ENCODE data around the gene B3GALT6.

The B3GALT6 gene

GRCh38 chr1:1200876-1201810 is 30.9 kb upstream of the B3GALT6 start (continued):
- peak; percentile 57 for TF ChIP-seq ZIC2 (tag by site-specific recombination; IDR thresholded peaks at IDR 0.05)
- no peak for TF ChIP-seq TRIM28 (IDR thresholded peaks at IDR 0.05; ENCODE audit: borderline replicate concordance, low read length)
- no peak for TF ChIP-seq TSHZ1 (tag by site-specific recombination; IDR thresholded peaks at IDR 0.05; ENCODE audit: borderline replicate concordance)
- TF ChIP-seq ZNF133 (tag by site-specific recombination; IDR thresholded peaks at IDR 0.05) = no peak
- TF ChIP-seq KLF8 (tag by site-specific recombination; IDR thresholded peaks at IDR 0.05) = 0 out of 2 replicates have a peak, but pooled peaks have one; percentile 18
- TF ChIP-seq SP3 (tag by site-specific recombination; IDR thresholded peaks at IDR 0.05) = no peak
- TF ChIP-seq ZNF571 (tag by site-specific recombination; IDR thresholded peaks at IDR 0.05) = no peak
- no peak for TF ChIP-seq ZNF174 (tag by site-specific recombination; IDR thresholded peaks at IDR 0.05)
- no peak for TF ChIP-seq ZNF560 (tag by site-specific recombination; IDR thresholded peaks at IDR 0.05; ENCODE audit: borderline replicate concordance)
- TF ChIP-seq ZNF121 (tag by site-specific recombination; IDR thresholded peaks at IDR 0.05) = no peak
- TF ChIP-seq, protein P1, sequence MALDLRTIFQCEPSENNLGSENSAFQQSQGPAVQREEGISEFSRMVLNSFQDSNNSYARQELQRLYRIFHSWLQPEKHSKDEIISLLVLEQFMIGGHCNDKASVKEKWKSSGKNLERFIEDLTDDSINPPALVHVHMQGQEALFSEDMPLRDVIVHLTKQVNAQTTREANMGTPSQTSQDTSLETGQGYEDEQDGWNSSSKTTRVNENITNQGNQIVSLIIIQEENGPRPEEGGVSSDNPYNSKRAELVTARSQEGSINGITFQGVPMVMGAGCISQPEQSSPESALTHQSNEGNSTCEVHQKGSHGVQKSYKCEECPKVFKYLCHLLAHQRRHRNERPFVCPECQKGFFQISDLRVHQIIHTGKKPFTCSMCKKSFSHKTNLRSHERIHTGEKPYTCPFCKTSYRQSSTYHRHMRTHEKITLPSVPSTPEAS (tag by site-specific recombination; IDR thresholded peaks at IDR 0.05) = no peak
- peak; percentile 63 for TF ChIP-seq ZBTB26 (tag by site-specific recombination; optimal IDR thresholded peaks at IDR 0.05)
- TF ChIP-seq, protein P2, sequence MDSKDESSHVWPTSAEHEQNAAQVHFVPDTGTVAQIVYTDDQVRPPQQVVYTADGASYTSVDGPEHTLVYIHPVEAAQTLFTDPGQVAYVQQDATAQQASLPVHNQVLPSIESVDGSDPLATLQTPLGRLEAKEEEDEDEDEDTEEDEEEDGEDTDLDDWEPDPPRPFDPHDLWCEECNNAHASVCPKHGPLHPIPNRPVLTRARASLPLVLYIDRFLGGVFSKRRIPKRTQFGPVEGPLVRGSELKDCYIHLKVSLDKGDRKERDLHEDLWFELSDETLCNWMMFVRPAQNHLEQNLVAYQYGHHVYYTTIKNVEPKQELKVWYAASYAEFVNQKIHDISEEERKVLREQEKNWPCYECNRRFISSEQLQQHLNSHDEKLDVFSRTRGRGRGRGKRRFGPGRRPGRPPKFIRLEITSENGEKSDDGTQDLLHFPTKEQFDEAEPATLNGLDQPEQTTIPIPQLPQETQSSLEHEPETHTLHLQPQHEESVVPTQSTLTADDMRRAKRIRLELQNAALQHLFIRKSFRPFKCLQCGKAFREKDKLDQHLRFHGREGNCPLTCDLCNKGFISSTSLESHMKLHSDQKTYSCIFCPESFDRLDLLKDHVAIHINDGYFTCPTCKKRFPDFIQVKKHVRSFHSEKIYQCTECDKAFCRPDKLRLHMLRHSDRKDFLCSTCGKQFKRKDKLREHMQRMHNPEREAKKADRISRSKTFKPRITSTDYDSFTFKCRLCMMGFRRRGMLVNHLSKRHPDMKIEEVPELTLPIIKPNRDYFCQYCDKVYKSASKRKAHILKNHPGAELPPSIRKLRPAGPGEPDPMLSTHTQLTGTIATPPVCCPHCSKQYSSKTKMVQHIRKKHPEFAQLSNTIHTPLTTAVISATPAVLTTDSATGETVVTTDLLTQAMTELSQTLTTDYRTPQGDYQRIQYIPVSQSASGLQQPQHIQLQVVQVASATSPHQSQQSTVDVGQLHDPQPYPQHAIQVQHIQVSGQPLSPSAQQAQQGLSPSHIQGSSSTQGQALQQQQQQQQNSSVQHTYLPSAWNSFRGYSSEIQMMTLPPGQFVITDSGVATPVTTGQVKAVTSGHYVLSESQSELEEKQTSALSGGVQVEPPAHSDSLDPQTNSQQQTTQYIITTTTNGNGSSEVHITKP (tag by site-specific recombination; IDR thresholded peaks at IDR 0.05) = no peak
- TF ChIP-seq KLF9 (tag by site-specific recombination; IDR thresholded peaks at IDR 0.05; ENCODE audit: low read depth) = 0 out of 2 replicates have a peak, but pooled peaks have one; percentile 15
- no peak for TF ChIP-seq ZFP41 (tag by site-specific recombination; IDR thresholded peaks at IDR 0.05; ENCODE audit: borderline replicate concordance)
- TF ChIP-seq KLF17 (tag by site-specific recombination; IDR thresholded peaks at IDR 0.05) = 0 out of 2 replicates have a peak, but pooled peaks have one; percentile 21
- TF ChIP-seq ZNF585B (tag by site-specific recombination; IDR thresholded peaks at IDR 0.05) = no peak
- TF ChIP-seq, protein P3, sequence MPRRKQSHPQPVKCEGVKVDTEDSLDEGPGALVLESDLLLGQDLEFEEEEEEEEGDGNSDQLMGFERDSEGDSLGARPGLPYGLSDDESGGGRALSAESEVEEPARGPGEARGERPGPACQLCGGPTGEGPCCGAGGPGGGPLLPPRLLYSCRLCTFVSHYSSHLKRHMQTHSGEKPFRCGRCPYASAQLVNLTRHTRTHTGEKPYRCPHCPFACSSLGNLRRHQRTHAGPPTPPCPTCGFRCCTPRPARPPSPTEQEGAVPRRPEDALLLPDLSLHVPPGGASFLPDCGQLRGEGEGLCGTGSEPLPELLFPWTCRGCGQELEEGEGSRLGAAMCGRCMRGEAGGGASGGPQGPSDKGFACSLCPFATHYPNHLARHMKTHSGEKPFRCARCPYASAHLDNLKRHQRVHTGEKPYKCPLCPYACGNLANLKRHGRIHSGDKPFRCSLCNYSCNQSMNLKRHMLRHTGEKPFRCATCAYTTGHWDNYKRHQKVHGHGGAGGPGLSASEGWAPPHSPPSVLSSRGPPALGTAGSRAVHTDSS (tag by site-specific recombination; IDR thresholded peaks at IDR 0.05) = no peak
- TF ChIP-seq, protein P4, sequence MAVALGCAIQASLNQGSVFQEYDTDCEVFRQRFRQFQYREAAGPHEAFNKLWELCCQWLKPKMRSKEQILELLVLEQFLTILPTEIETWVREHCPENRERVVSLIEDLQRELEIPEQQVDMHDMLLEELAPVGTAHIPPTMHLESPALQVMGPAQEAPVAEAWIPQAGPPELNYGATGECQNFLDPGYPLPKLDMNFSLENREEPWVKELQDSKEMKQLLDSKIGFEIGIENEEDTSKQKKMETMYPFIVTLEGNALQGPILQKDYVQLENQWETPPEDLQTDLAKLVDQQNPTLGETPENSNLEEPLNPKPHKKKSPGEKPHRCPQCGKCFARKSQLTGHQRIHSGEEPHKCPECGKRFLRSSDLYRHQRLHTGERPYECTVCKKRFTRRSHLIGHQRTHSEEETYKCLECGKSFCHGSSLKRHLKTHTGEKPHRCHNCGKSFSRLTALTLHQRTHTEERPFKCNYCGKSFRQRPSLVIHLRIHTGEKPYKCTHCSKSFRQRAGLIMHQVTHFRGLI (tag by site-specific recombination; IDR thresholded peaks at IDR 0.05) = peak; percentile 49; the same call in 1 of the 2 replicates
- no peak for TF ChIP-seq ZBTB7A (tag by site-specific recombination; IDR thresholded peaks at IDR 0.05; ENCODE audit: low read depth)
- no peak for TF ChIP-seq ZNF366 (tag by site-specific recombination; conservative IDR thresholded peaks at IDR 0.05)
